ENCODE measurements around the gene MSN. TPM values are rescaled to one million over a fixed set of nuclear protein-coding genes. Genes with fewer than 3 reads are reported as not detected.

MSN gene
- total and polyA plus RNA-seq, 2 experiments from 2014 or later: 268 to 281 TPM

GRCh38 chrX:65668377-65669310 lies 1.2 kb downstream of the MSN start:
- no peaks in the 10 kb centered on the region for H3K36me3 ChIP-seq (ENCODE audit: low read depth)
- in situ Hi-C loops (cut with MboI): no loop called here

GRCh38 chrX:65671286-65671685 lies 3.8 kb downstream of the MSN start:
- no peak overlapping the region for H2AFZ ChIP-seq
- H3K79me2 ChIP-seq (ENCODE audit: insufficient read depth): peaks cover 87% of the 10 kb centered on the region
- TF ChIP-seq EZH2 (IDR thresholded peaks at IDR 0.05; ENCODE audit: insufficient read depth, poor library complexity, severe bottlenecking) (no peak), EZH2phosphoT487 (IDR thresholded peaks at IDR 0.05; ENCODE audit: insufficient read depth, low read depth) (no peak)
- no peak for DNase-seq
- peak overlapping the region; percentile 47 for H3K9ac ChIP-seq
- peak overlapping the region; percentile 59 for H3K4me3 ChIP-seq
- H3K4me1 ChIP-seq (ENCODE audit: insufficient read depth): peaks cover 58% of the 10 kb centered on the region
- H3K27me3 ChIP-seq (replicated peaks; ENCODE audit: insufficient read depth): no peaks in the 10 kb centered on the region
- peak overlapping the region; percentile 86 for H3K27ac ChIP-seq
- no peaks in the 10 kb centered on the region for H3K9me3 ChIP-seq (ENCODE audit: low read depth)
- no peaks in the 10 kb centered on the region for H3K9me2 ChIP-seq (ENCODE audit: insufficient read depth)
- WGBS, 2 experiments (ENCODE audit: low coverage in 1 of 2, low lambda C conversion rate in 2 of 2, missing lambda C conversion rate in 2 of 2): 8 to 15% methylated on average over 3 of the region's 3 CpGs
- H3K36me3 ChIP-seq (ENCODE audit: low read depth): no peaks in the 10 kb centered on the region
- 0 out of 2 replicates have a peak, but pooled peaks cover 5% of the 10 kb centered on the region for H4K20me1 ChIP-seq (ENCODE audit: insufficient read depth)
- in situ Hi-C loops (cut with MboI): no loop called here
- H3K4me2 ChIP-seq (ENCODE audit: unreplicated experiment): peak overlapping the region; percentile 77
- peaks cover 55% of the 10 kb centered on the region for H3F3A ChIP-seq (ENCODE audit: insufficient read depth)

More at GRCh38 chrX:65668377-65669310, 1.2 kb downstream of the MSN start:
- no peaks in the 10 kb centered on the region for H3K9me2 ChIP-seq (ENCODE audit: insufficient read depth)
- no peak overlapping the region for H2AFZ ChIP-seq
- peak overlapping the region; percentile 90 for H3K4me2 ChIP-seq (ENCODE audit: unreplicated experiment)
- H3K27ac ChIP-seq: peak overlapping the region; percentile 99
- peak overlapping the region; percentile 93 for H3K4me3 ChIP-seq
- H3K4me1 ChIP-seq (ENCODE audit: insufficient read depth): peaks cover 33% of the 10 kb centered on the region
- H3K79me2 ChIP-seq (ENCODE audit: insufficient read depth): peaks cover 61% of the 10 kb centered on the region
- H3K27me3 ChIP-seq (replicated peaks; ENCODE audit: insufficient read depth): no peaks in the 10 kb centered on the region
- H3F3A ChIP-seq (ENCODE audit: insufficient read depth): peaks cover 30% of the 10 kb centered on the region
- H3K9me3 ChIP-seq (ENCODE audit: low read depth): no peaks in the 10 kb centered on the region
- 0 out of 2 replicates have a peak, but pooled peaks cover 5% of the 10 kb centered on the region for H4K20me1 ChIP-seq (ENCODE audit: insufficient read depth)
- TF ChIP-seq EZH2phosphoT487 (IDR thresholded peaks at IDR 0.05; ENCODE audit: insufficient read depth, low read depth) (no peak), EZH2 (IDR thresholded peaks at IDR 0.05; ENCODE audit: insufficient read depth, poor library complexity, severe bottlenecking) (no peak)
- H3K9ac ChIP-seq: peak overlapping the region; percentile 100
- peak; percentile 82 for DNase-seq
- WGBS, 2 experiments (ENCODE audit: low coverage in 1 of 2, low lambda C conversion rate in 2 of 2, missing lambda C conversion rate in 2 of 2): 0% methylated on average over 7 to 13 of the region's 13 CpGs

DNA sequence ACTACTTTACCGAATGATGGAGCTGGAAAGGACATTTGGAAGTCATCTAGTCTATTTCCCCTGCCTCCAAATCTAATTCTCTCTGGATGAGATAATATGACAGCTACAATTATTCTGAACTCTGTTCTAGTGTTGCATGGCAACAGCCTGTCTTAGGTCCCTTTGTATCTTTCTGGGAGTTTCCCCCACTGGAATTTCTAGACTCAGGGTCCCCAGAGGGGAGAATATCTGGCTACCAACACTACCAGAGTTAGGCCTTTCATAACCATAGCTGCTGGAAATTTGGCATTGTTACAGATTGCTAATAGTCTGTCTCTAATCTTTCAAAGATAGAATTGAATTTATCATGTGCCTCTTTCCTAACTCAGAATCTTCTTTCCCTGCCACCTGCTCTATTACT lies 4.5 kb downstream of the MSN start:
- Histone ChIP-seq H3K4me1 (ENCODE audit: insufficient read depth) (peaks cover 64% of the 10 kb centered on the region), H3K9me3 (ENCODE audit: low read depth) (no peaks in the 10 kb centered on the region), H3K9ac (peak overlapping the region; percentile 47), H3K9me2 (ENCODE audit: insufficient read depth) (no peaks in the 10 kb centered on the region), H2AFZ (no peak overlapping the region), H3K4me2 (ENCODE audit: unreplicated experiment) (peak overlapping the region; percentile 77), H3K27ac (peak overlapping the region; percentile 86), H3K36me3 (ENCODE audit: low read depth) (no peaks in the 10 kb centered on the region), H3K27me3 (replicated peaks; ENCODE audit: insufficient read depth) (no peaks in the 10 kb centered on the region), H3K79me2 (ENCODE audit: insufficient read depth) (peaks cover 94% of the 10 kb centered on the region), H4K20me1 (ENCODE audit: insufficient read depth) (0 out of 2 replicates have a peak, but pooled peaks cover 5% of the 10 kb centered on the region), H3K4me3 (peak overlapping the region; percentile 59), H3F3A (ENCODE audit: insufficient read depth) (peaks cover 62% of the 10 kb centered on the region)
- 0 to 25% methylated on average over 1 of the region's 1 CpG for WGBS, 2 experiments (ENCODE audit: low coverage in 1 of 2, low lambda C conversion rate in 2 of 2, missing lambda C conversion rate in 2 of 2)
- no peak for TF ChIP-seq EZH2 (IDR thresholded peaks at IDR 0.05; ENCODE audit: insufficient read depth, poor library complexity, severe bottlenecking)
- no peak for TF ChIP-seq EZH2phosphoT487 (IDR thresholded peaks at IDR 0.05; ENCODE audit: insufficient read depth, low read depth)
- DNase-seq: no peak
- in situ Hi-C loops (cut with MboI): no loop called here

- Histone ChIP-seq H3K27me3 (replicated peaks; ENCODE audit: insufficient read depth) (no peaks in the 10 kb centered on the region), H3K4me3 (peak overlapping the region; percentile 40), H3K9ac (peak overlapping the region; percentile 51), H2AFZ (no peak overlapping the region), H3K9me2 (ENCODE audit: insufficient read depth) (no peaks in the 10 kb centered on the region), H3K4me1 (ENCODE audit: insufficient read depth) (peaks cover 81% of the 10 kb centered on the region), H3K79me2 (ENCODE audit: insufficient read depth) (peaks cover 100% of the 10 kb centered on the region), H4K20me1 (ENCODE audit: insufficient read depth) (0 out of 2 replicates have a peak, but pooled peaks cover 5% of the 10 kb centered on the region), H3K36me3 (ENCODE audit: low read depth) (no peaks in the 10 kb centered on the region), H3K9me3 (ENCODE audit: low read depth) (no peaks in the 10 kb centered on the region), H3K27ac (peak overlapping the region; percentile 86), H3K4me2 (ENCODE audit: unreplicated experiment) (peak overlapping the region; percentile 73), H3F3A (ENCODE audit: insufficient read depth) (peaks cover 75% of the 10 kb centered on the region)
- in situ Hi-C loops (cut with MboI): no loop called here
- 82 to 90% methylated on average over 2 of the region's 2 CpGs for WGBS, 2 experiments (ENCODE audit: low coverage in 1 of 2, low lambda C conversion rate in 2 of 2, missing lambda C conversion rate in 2 of 2)
- TF ChIP-seq EZH2 (IDR thresholded peaks at IDR 0.05; ENCODE audit: insufficient read depth, poor library complexity, severe bottlenecking) (no peak), EZH2phosphoT487 (IDR thresholded peaks at IDR 0.05; ENCODE audit: insufficient read depth, low read depth) (no peak)
- no peak for DNase-seq
These were observed 6.4 kb downstream of the MSN start for GRCh38 chrX:65673857-65674203.

Data from GM23248 (cell line).